Breast epithelium (tissue), 3 donors: ENCODE data around the gene INPP5F.

Source experiments
- CTCF ChIP-seq, 3 donors: fragments of 450-650 bp; IDR thresholded peaks; one replicate each; pipeline ENCODE4 v1.5.1; 2016 to 2017; ENCODE audit warnings: antibody characterized with exemption in 3 of 3, mild to moderate bottlenecking in 3 of 3, moderate library complexity in 3 of 3
- POLR2A ChIP-seq: fragments of 450-650 bp; IDR thresholded peaks from one replicate; pipeline ENCODE4 v1.6.1; 2016; ENCODE audit warnings: antibody characterized with exemption, mild to moderate bottlenecking, moderate library complexity
- POLR2AphosphoS5 ChIP-seq, 3 donors: sonication (generic); formaldehyde crosslinking; IDR thresholded peaks; one replicate each; pipeline ENCODE4 v1.6.1; 2017; ENCODE audit warnings: antibody characterized with exemption in 3 of 3

GRCh38 chr10:119738962-119739361, 13.1 kb downstream of the INPP5F start:
- TF ChIP-seq CTCF (IDR thresholded peaks at IDR 0.05) (no peak), POLR2A (no peak), POLR2AphosphoS5 (IDR thresholded peaks at IDR 0.05) (no peak)
